Cardiac fibroblast (primary cell): ENCODE results near the gene CEND1.

Source experiments
- DNase-seq, 2 donors: peaks; one replicate each; pipeline versions ENCODE4 v3.0.0 to v3.0.0-alpha.2; 2010; ENCODE audit warnings: low read depth in 2 of 2
- H3K4me3 ChIP-seq, 2 donors: replicated peaks in 1 of 2; 1 replicate in 1 of 2; 2 replicates in 1 of 2; pipeline ENCODE4 v1.5.1; 2011; ENCODE audit warnings: low read depth in 2 of 2, low read length in 2 of 2, mild to moderate bottlenecking in 2 of 2, moderate library complexity in 1 of 2
- CTCF ChIP-seq: IDR thresholded peaks from one replicate; pipeline ENCODE4 v1.5.1; 2011; ENCODE audit warnings: low read depth, mild to moderate bottlenecking, low read length, inconsistent platforms

Gene CEND1

GRCh38 chr11:831118-831864 is 41.4 kb upstream of the CEND1 start:
- H3K4me3 ChIP-seq = no peak overlapping the region
- TF ChIP-seq CTCF = no peak
- peak in 1 of 2 donors; percentile 47 for DNase-seq

- H3K4me3 ChIP-seq = peak overlapping the region; percentile 2 to 24
- DNase-seq = peak in 1 of 2 donors; percentile 70
- TF ChIP-seq CTCF = no peak
Observed at GRCh38 chr11:830295-831117, 40.6 kb upstream of the CEND1 start.

GRCh38 chr11:829847-830294 is 40.0 kb upstream of the CEND1 start:
- TF ChIP-seq CTCF = no peak
- peak overlapping the region; percentile 18 to 19 for H3K4me3 ChIP-seq
- no peak for DNase-seq

- H3K4me3 ChIP-seq = peak overlapping the region; percentile 11 to 18
- no peak for DNase-seq
Observed at GRCh38 chr11:829176-829846, 39.4 kb upstream of the CEND1 start.

GRCh38 chr11:828506-829175 is 38.8 kb upstream of the CEND1 start:
- no peak for DNase-seq
- no peak overlapping the region for H3K4me3 ChIP-seq
- TF ChIP-seq CTCF = no peak

More at GRCh38 chr11:829176-829846, 39.4 kb upstream of the CEND1 start:
- TF ChIP-seq CTCF = no peak

GRCh38 chr11:827897-828192 is 38.0 kb upstream of the CEND1 start, which contains the start of gene CRACR2B:
TSS of gene CRACR2B (plus strand) at chr11:827919. CDS start at chr11:828608, 689 bp downstream.
- no peak for DNase-seq
- no peak for TF ChIP-seq CTCF
- peak within 1 kb of the TSS in 1 of 2 donors; percentile 22 for H3K4me3 ChIP-seq
